Measurements from ENCODE around the gene GRAMD1B.

Gene GRAMD1B

DNA sequence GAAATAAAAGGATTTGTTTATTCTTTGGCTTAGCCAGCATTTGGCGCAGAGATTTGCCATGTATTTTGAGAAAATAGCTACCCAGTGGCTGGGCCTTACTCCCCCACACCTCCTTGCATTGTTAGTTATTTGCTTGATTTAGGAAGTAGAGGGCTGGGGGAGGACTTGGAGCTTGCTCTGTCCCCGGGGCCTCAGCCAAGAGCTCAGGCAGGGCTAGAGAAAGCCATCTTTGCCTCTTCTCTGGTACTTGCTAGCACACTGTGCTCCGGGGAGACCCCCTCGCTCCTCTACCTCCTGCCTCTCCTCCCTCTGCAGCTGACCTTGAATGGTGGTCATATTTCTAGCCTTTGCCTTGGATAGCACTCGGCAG lies 131.3 kb downstream of the GRAMD1B start:
- H3K9me3 ChIP-seq (ENCODE audit: insufficient read depth, low read length, severe bottlenecking) = no peaks in the 10 kb centered on the region
- H3K4me2 ChIP-seq (ENCODE audit: insufficient read depth, low read length) = no peak overlapping the region
- DNase-seq = no peak
- H3K9ac ChIP-seq (ENCODE audit: low read depth, low read length) = no peak overlapping the region
- ATAC-seq (ENCODE audit: insufficient read depth, low read depth) = no peak
- no peaks in the 10 kb centered on the region for H3K79me2 ChIP-seq (ENCODE audit: insufficient read depth, low read length)
- no peaks in the 10 kb centered on the region for H3K27me3 ChIP-seq (ENCODE audit: insufficient read depth, low read length, poor library complexity)
- no peak overlapping the region for H3K4me3 ChIP-seq (ENCODE audit: low read depth in 1 of 2, low read length in 2 of 2)
- no peaks in the 10 kb centered on the region for H3K36me3 ChIP-seq (ENCODE audit: insufficient read depth, low read length)
- H4K20me1 ChIP-seq (ENCODE audit: insufficient read depth, low read length) = peaks cover 25% of the 10 kb centered on the region
- H3K4me1 ChIP-seq (ENCODE audit: insufficient read depth, low read length) = no peaks in the 10 kb centered on the region
- TF ChIP-seq EZH2 (IDR thresholded peaks at IDR 0.05; ENCODE audit: borderline replicate concordance, low read depth, low read length, severe bottlenecking) (no peak), CTCF (IDR thresholded peaks at IDR 0.05; ENCODE audit: borderline replicate concordance, extremely low read depth, low read length, poor library complexity, severe bottlenecking) (no peak)
- no peak overlapping the region for H2AFZ ChIP-seq (ENCODE audit: low read depth, low read length)
- no peak overlapping the region for H3K27ac ChIP-seq (ENCODE audit: low read length)

- Histone ChIP-seq H3K27ac (ENCODE audit: low read length) (no peak overlapping the region), H3K4me2 (ENCODE audit: insufficient read depth, low read length) (no peak overlapping the region), H4K20me1 (ENCODE audit: insufficient read depth, low read length) (peaks cover 22% of the 10 kb centered on the region), H2AFZ (ENCODE audit: low read depth, low read length) (no peak overlapping the region), H3K9me3 (ENCODE audit: insufficient read depth, low read length, severe bottlenecking) (no peaks in the 10 kb centered on the region), H3K4me1 (ENCODE audit: insufficient read depth, low read length) (no peaks in the 10 kb centered on the region), H3K9ac (ENCODE audit: low read depth, low read length) (no peak overlapping the region), H3K79me2 (ENCODE audit: insufficient read depth, low read length) (no peaks in the 10 kb centered on the region), H3K36me3 (ENCODE audit: insufficient read depth, low read length) (no peaks in the 10 kb centered on the region), H3K4me3 (ENCODE audit: low read depth in 1 of 2, low read length in 2 of 2) (no peak overlapping the region), H3K27me3 (ENCODE audit: insufficient read depth, low read length, poor library complexity) (no peaks in the 10 kb centered on the region)
- ATAC-seq (ENCODE audit: insufficient read depth, low read depth) = no peak
- no peak for DNase-seq
- TF ChIP-seq EZH2 (IDR thresholded peaks at IDR 0.05; ENCODE audit: borderline replicate concordance, low read depth, low read length, severe bottlenecking) (no peak), CTCF (IDR thresholded peaks at IDR 0.05; ENCODE audit: borderline replicate concordance, extremely low read depth, low read length, poor library complexity, severe bottlenecking) (no peak)
These were observed 132.1 kb downstream of the GRAMD1B start for GRCh38 chr11:123562158-123562557.

DNA sequence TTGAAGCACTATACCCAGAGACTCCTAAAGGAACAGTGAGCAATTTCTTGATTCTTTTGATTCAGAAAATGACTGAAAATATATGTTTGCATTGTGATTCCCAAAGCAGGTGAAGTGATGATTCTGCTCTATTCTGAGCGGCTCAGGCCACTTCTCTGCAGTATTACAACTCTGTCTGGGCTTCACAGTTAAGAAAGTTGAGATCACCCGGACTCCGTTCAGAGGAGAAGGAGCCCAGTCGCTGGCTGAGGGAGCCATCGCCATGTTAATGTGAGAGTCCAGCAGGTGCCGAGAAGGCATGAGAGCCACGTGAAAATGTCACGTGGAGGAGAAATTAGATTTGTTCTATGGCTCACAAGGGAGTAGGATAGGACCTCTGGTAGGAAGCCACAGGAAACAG lies 132.8 kb downstream of the GRAMD1B start:
- Histone ChIP-seq H3K27ac (ENCODE audit: low read length) (no peak overlapping the region), H4K20me1 (ENCODE audit: insufficient read depth, low read length) (peaks cover 22% of the 10 kb centered on the region), H3K9ac (ENCODE audit: low read depth, low read length) (no peak overlapping the region), H3K4me2 (ENCODE audit: insufficient read depth, low read length) (no peak overlapping the region), H2AFZ (ENCODE audit: low read depth, low read length) (no peak overlapping the region), H3K4me3 (ENCODE audit: low read depth in 1 of 2, low read length in 2 of 2) (no peak overlapping the region), H3K9me3 (ENCODE audit: insufficient read depth, low read length, severe bottlenecking) (no peaks in the 10 kb centered on the region), H3K79me2 (ENCODE audit: insufficient read depth, low read length) (no peaks in the 10 kb centered on the region), H3K36me3 (ENCODE audit: insufficient read depth, low read length) (no peaks in the 10 kb centered on the region), H3K27me3 (ENCODE audit: insufficient read depth, low read length, poor library complexity) (no peaks in the 10 kb centered on the region), H3K4me1 (ENCODE audit: insufficient read depth, low read length) (no peaks in the 10 kb centered on the region)
- DNase-seq = no peak
- TF ChIP-seq CTCF (IDR thresholded peaks at IDR 0.05; ENCODE audit: borderline replicate concordance, extremely low read depth, low read length, poor library complexity, severe bottlenecking) (no peak), EZH2 (IDR thresholded peaks at IDR 0.05; ENCODE audit: borderline replicate concordance, low read depth, low read length, severe bottlenecking) (no peak)
- no peak for ATAC-seq (ENCODE audit: insufficient read depth, low read depth)

DNA sequence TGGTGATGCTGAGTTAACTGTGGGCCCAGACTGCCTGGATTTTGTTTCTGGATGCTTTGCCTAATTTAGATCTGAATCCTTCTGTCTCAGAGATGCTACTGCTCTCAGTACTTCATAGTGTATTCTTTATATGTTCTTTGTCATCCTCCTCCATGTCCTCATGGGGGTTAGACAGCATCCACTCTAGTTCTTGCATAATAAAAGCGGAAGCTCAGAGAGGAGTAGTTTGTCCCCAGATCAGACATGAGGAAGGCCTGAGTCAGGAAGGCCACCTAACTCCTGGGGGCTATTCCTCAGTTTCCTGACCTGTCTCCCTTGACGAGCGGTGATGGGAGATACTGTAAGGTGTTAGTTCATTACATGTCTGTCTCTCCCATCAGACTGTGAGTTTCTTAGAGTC lies 134.2 kb downstream of the GRAMD1B start:
- Histone ChIP-seq H3K79me2 (ENCODE audit: insufficient read depth, low read length) (no peaks in the 10 kb centered on the region), H3K4me1 (ENCODE audit: insufficient read depth, low read length) (no peaks in the 10 kb centered on the region), H3K4me3 (ENCODE audit: low read depth in 1 of 2, low read length in 2 of 2) (no peak overlapping the region), H4K20me1 (ENCODE audit: insufficient read depth, low read length) (peaks cover 19% of the 10 kb centered on the region), H3K36me3 (ENCODE audit: insufficient read depth, low read length) (no peaks in the 10 kb centered on the region), H3K4me2 (ENCODE audit: insufficient read depth, low read length) (no peak overlapping the region), H3K9me3 (ENCODE audit: insufficient read depth, low read length, severe bottlenecking) (no peaks in the 10 kb centered on the region), H2AFZ (ENCODE audit: low read depth, low read length) (no peak overlapping the region), H3K27ac (ENCODE audit: low read length) (no peak overlapping the region), H3K9ac (ENCODE audit: low read depth, low read length) (no peak overlapping the region), H3K27me3 (ENCODE audit: insufficient read depth, low read length, poor library complexity) (no peaks in the 10 kb centered on the region)
- no peak for DNase-seq
- no peak for TF ChIP-seq CTCF (IDR thresholded peaks at IDR 0.05; ENCODE audit: borderline replicate concordance, extremely low read depth, low read length, poor library complexity, severe bottlenecking)
- no peak for TF ChIP-seq EZH2 (IDR thresholded peaks at IDR 0.05; ENCODE audit: borderline replicate concordance, low read depth, low read length, severe bottlenecking)
- ATAC-seq (ENCODE audit: insufficient read depth, low read depth) = no peak
